Ishikawa (cell line): ENCODE results near the gene ASAP2.

ENCODE experiments used
- CEBPB ChIP-seq: IDR thresholded peaks from 2 replicates; pipeline ENCODE4 v1.6.1; 2012
- CREB1 ChIP-seq: IDR thresholded peaks from 2 replicates; pipeline ENCODE4 v1.6.1; 2012; ENCODE audit warnings: low read depth
- EP300 ChIP-seq: IDR thresholded peaks from 2 replicates; pipeline ENCODE4 v1.6.1; 2012; ENCODE audit warnings: borderline replicate concordance
- FOXM1 ChIP-seq: IDR thresholded peaks from 2 replicates; pipeline ENCODE4 v1.6.1; 2012; ENCODE audit warnings: low read depth, borderline replicate concordance
- NFIC ChIP-seq: IDR thresholded peaks from 2 replicates; pipeline ENCODE4 v1.6.1; 2012
- RAD21 ChIP-seq: IDR thresholded peaks from 2 replicates; pipeline ENCODE4 v1.6.1; 2012; ENCODE audit warnings: low read depth
- REST ChIP-seq: IDR thresholded peaks from 2 replicates; pipeline ENCODE4 v1.6.1; 2012; ENCODE audit warnings: low read depth, mild to moderate bottlenecking
- TAF1 ChIP-seq: IDR thresholded peaks from 2 replicates; pipeline ENCODE4 v1.6.1; 2012; ENCODE audit warnings: low read depth, mild to moderate bottlenecking
- TCF12 ChIP-seq: IDR thresholded peaks from 2 replicates; pipeline ENCODE4 v1.6.1; 2012; ENCODE audit warnings: low read depth
- TEAD4 ChIP-seq: IDR thresholded peaks from 2 replicates; pipeline ENCODE4 v1.6.1; 2012
- USF1 ChIP-seq: IDR thresholded peaks from 2 replicates; pipeline ENCODE4 v1.6.1; 2012
- YY1 ChIP-seq: IDR thresholded peaks from 2 replicates; pipeline ENCODE4 v1.6.1; 2012; ENCODE audit warnings: low read depth
- ZBTB7A ChIP-seq: IDR thresholded peaks from 2 replicates; pipeline ENCODE4 v1.6.1; 2012; ENCODE audit warnings: low read depth
- TF ChIP-seq, protein P1 (sequence below): IDR thresholded peaks from 2 replicates; pipeline ENCODE4 v1.6.1; 2012

Gene ASAP2

DNA sequence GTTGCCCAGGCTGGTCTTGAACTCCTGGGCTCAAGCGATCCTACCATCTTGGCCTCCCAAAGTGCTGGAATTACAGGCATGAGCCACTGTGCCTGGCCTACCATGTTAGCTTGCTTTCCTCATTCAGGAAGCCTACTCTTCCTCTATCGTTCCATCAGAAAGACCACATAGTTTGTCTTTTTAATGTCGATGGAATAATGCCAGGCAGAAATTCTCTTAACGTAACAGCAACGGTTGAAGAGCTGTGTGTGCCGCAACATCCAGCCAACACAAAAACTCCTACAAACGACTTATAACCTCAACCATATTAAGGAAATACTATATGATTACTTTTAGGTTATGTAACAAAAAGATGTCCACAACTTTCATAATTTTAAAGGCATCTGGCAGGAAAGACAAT is 206.2 kb downstream of the ASAP2 start:
- no peak for TF ChIP-seq USF1
- TF ChIP-seq ZBTB7A, result no peak
- no peak for TF ChIP-seq YY1
- TF ChIP-seq TCF12, result no peak
- TF ChIP-seq, protein P1, sequence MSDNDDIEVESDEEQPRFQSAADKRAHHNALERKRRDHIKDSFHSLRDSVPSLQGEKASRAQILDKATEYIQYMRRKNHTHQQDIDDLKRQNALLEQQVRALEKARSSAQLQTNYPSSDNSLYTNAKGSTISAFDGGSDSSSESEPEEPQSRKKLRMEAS, result no peak
- TF ChIP-seq CEBPB, result no peak
- TF ChIP-seq EP300, result no peak
- TF ChIP-seq RAD21, result no peak

DNA sequence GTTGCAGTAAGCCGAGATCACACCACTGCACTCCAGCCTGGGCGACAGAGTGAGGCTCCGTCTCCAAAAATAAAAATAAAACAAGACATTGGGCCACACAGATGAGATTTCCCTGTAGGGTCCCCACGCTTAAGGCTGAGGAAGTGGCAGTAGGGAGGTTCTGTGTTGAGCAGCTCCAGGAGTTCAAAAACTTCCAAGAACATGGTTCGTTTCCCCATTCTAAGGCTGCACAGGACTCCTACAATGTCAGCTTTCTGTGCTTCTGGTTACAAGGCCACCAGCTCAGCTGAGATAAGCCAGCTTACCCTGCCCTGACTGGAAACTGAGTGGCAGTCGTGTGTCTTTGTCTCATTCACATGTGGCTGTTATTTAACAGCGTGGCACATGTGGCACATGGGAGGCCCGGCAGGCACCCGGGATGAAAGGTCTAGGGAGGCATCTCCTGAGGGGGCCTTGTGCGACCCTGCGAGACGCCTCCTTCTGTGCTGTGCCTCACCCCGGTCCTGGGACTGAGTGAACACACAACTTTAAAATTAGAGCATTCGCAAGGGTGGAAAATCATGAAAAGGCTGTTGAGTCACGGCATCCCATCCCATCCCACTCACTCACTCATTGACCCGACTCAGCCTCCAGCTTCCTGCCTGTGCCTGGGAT is 209.0 kb downstream of the ASAP2 start:
- no peak for TF ChIP-seq FOXM1
- no peak for TF ChIP-seq TEAD4
- TF ChIP-seq RAD21, result no peak
- TF ChIP-seq ZBTB7A, result no peak
- TF ChIP-seq TAF1, result no peak
- no peak for TF ChIP-seq NFIC
- TF ChIP-seq, protein P1, result no peak
- no peak for TF ChIP-seq EP300
- TF ChIP-seq REST, result no peak
- no peak for TF ChIP-seq CREB1

DNA sequence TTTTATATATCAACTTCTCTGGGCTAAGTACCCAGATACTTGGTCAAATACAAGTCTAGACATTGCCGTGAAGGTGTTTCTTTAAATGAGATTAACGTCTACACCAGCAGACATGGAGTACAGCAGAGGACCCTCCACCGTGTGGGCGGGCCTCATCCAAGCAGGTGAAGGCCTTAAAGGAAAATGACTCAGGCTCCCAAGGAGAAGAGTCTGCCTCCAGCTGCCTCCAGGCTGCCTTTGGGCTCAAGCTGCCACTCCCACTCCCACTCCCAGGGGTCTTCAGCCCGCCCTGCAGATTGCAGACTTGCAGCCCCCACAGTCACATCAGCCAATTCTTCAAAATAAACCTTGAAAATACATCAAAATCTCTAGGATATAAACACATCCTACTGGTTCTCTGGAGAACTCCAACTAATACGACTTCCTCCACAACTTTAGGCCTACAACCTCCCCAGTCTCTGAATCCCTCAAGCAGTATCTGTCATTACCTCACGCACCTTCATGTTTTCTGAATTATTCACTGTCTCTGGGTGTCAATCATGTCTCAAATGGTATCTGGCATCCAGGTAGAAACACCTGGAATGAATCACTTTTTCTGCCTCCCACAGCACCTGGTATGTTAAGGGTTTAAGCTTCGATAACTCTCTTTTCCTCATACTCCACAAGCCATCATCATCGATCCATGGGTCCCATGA is 209.8 kb downstream of the ASAP2 start:
- TF ChIP-seq CEBPB (no peak), CREB1 (no peak), ZBTB7A (no peak), YY1 (no peak), NFIC (no peak), TEAD4 (no peak), FOXM1 (no peak), USF1 (no peak), TAF1 (no peak), TCF12 (no peak), REST (no peak)
- TF ChIP-seq, protein P1, result no peak

DNA sequence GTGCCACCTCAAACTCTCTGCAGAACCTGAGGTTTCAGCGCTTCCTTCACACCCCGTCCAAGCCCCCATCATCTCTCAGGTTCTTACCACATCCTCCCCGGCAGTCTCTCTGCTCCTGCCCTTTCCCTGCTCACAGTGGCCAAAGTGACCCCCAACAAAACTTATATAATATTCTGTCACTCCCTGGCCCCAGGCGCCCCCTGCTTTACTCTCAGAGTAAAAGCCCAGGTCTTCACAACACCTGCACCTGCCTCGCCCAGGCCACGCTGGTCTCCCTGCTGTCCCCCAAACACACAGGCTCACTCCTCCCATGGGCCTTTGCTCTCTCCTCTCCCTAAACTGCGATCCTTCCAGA is 210.3 kb downstream of the ASAP2 start:
- TF ChIP-seq RAD21 (no peak), FOXM1 (no peak), REST (no peak), CREB1 (no peak), ZBTB7A (no peak), CEBPB (no peak)
